Activated naive CD8-positive, alpha-beta T cell treated with anti-CD3 and anti-CD28 coated beads, Interleukin-2, amount 50 U/mL, for 16 hours (primary cell): ENCODE measurements around the gene PDP2.

Experiments
- DNase-seq: peaks from one replicate; pipeline ENCODE4 v3.0.0-alpha.2; 2020; ENCODE audit warnings: low read depth, low spot score

The PDP2 gene

DNA sequence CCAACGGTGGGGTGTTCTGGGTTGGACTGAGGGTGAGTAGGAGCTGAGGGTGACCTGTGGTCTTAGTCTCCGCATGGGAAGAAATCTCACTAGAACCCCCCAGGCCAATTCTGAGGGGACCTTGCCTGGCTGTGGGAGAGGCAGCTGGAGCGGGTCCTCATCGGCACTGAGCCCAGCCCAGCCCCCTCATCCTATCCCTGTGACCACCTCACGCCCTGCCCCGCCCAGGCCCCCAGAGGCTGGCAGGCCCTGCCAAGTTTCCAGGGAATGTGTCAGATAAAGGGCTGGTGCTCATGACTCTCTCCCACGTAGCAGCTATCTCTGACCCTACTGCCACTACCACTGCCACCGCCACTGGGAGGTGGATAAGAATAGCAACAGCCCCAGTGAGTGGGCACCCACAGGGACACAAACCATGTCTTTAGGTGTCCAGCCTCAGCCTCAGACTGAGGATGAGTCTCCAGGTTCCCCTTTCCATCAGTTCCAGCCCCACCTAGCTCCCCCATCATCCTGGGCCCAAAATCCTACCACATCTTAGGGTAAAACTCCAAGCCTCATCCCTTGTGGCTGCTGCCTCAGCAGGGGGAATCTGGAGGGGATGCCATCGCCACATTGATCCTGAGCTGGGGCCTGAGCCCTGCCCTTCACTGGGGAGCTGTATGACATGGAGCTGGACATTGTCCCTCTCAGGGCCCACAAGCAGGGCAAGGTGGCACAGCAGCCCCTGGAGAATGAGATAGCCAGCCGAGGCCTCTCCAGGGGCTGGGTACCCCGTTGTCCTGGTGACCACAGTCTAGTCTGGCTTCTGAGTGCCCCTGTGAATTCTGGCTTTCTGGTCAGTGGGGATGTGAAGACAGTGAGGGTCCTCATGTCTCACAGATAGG lies 23.5 kb downstream of the PDP2 start:
- DNase-seq, result no peak

DNA sequence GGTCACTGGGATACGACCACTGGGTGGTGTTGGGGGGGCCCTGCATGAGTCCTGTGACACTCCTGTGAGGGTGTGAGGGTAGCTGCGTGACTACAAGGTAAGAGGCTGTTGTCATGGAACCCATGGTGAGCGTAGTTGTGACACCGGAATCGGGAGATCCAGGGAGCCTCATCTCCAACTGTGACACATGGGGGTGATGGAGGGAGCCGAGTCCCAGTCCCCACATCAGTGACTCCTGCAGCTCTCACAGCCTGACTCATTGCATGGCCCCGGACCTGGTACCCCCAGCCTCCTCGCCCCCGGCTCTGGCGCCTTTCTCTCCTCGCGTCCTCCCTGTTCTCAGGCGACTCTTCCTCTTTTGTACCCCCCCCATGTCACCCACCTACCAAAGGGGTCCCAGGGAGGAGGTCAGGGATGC lies 24.1 kb downstream of the PDP2 start:
- no peak for DNase-seq

DNA sequence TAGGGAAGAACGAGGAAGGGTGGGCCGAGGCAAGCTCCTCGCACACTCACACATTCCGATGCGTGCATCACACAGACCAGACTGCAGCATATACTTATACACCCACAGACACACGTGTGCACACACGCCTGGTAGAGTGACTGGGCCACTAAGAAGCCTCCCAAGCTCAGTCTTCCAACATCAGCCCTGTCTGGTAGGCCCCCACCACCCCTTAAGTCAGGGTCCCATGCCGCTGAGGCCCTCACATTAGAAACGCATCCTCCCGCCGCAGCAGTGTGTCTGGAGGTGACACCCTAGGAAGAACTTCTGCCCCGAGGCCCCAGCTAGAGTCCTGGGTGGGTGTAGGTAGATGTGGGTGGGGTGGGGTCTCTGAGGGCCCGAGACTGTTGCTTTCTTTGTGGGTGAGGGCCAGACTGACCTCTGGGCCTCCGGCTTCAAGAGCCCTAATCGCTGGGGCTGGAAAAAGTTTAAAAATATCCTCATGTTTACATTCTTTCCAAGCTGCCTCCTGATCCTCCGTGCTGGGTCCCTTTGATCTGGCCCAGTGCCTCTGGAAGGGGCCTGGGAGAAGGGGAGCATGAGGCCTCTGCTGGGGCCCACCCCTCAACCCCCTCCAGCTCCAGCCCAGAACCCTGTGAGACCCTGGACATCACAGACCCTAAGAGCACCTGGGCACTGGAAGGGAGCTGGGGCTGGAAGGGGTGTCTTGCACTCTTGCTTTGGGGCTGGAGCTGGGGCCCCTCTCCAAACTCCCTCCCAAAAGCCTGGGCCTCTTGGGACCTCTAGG lies 24.7 kb downstream of the PDP2 start:
- no peak for DNase-seq

DNA sequence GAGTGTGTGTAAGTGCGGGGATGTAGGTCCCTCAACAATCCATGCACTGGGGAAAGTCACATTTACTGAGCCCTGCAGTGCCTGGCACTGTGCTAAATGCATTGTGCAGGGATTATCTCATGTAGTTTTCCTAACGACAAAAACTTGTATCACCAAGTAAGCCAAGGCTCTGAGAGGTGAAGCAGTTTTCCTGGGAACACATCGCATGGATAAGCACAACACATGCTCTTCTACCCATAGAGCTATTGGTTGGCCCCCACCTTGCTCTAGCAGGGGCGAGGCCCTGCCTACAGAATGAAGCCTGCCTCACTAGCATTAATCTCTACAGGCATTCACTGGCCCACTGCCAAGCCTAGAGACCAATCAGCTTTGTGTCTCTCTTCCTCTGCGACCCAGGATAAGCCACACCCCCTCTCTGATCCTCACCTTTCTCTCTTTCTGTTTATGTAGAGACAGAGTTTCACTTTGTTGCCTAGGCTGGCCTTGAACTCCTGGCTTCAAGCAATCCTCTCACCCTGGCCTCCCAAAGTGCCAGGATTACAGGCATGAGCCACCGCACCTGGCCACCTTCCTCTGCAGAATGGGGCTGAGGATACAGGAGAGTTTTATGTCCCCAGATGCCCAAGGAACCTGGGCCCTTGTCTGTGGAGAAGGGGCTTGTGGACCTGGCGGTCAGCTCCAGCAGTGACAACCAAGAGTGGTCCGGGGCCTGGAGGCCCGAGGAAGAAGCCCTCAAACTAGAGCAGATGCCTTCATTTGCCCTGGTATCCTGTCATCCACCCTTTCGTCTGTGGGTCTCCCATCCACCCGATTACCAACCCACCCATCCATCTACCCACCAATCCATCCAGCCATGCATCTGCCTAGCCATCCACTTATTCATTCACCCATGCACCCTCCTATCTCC lies 25.6 kb downstream of the PDP2 start:
- DNase-seq, result no peak

DNA sequence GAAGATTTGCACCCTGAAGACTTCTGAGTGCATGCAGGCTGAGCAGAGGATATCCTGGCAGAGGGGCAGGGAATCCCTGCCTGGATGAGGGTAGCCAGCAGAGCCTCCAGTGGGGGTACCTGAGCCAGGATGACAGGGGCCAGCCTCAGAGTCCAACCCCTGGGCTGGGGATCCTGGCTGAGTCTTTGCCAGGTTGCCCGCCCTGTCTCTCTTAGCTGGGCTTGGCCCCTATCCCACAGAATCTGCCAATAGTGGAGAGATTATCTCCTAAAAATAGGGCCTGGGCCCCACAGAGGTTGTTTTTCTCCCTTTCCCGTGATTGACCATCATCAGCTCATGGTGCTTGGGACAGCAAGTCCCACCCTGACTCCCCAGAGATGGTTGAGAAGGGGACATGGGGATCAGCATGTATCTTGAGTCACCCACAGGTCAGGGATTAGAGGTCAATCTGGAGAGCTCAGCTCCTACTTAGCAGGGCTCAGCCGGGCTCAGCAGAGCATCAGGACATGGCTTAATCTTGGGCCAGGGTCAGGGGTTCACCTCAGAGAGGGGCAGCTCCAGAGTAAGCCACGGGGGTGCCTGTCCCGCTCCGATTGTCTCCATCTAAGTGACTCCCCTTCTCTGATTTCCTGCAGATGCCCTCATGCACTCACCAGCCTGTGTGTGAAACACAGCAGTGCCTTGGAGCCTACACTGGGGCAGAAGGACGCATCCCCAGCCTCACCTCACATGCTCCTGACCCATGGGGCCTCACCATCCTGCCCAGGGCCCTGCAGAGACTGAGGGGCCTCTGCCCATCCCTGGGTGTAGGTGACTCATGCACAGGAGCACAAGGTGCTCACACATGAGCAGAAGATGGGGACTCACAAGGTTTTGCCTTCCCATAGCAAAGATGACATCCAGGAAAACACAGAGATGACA lies 26.9 kb downstream of the PDP2 start:
- DNase-seq, result no peak

DNA sequence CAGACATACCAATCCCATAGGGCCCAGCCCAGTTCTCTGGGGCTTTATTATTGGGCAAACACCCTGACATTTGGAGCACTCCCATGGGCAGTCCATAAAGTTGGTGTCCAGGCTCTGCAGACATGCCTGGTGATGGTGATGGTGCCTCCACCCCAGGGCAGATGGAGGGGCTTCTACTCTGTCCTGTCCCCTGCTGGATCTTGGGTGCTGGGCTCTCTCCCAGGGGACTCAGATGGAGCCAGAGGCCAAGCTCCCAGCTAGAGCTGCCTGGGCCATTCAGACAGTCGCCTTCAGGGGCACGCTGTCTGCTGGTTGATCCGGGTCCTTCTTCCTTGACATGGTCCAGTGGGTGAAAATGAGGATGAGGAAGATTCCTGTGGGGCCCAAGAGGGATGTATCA lies 27.8 kb downstream of the PDP2 start:
- DNase-seq, result no peak

DNA sequence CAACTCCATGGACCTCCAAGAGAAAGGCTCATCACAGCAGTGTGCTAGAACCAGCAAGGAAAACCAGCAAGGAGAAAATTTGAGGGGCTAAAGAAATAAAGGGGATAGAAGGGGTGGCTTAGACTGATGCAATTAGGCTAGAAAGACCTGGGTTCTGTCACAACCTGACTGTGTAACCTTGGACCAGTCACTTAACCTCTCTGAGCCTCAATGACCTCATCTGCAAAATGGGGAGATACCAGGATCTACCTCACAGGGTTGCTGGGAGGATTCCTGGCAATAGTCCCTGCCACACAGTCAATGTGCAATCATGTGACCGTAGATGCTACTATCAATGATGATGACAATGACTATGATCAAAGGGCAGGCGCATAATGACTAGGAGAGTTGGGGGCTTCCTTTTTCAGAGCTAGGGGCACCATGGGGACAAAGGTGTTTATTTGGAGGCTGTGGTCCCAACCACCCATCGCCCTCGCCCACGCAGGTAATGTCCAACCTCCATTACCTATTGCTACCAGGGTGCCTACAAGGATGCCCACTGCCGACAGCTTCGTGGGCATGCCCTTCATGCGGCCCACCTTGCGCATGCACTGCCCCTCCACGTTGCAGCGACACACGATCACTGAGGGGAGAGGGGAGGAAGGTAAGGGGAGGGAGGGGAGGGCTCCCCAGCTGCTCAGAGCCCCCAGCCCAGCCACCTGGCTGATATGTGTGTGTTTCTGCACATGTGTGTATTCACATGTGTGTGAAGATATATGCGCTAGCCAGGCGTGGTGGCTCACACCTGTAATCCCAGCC lies 28.6 kb downstream of the PDP2 start:
- no peak for DNase-seq

DNA sequence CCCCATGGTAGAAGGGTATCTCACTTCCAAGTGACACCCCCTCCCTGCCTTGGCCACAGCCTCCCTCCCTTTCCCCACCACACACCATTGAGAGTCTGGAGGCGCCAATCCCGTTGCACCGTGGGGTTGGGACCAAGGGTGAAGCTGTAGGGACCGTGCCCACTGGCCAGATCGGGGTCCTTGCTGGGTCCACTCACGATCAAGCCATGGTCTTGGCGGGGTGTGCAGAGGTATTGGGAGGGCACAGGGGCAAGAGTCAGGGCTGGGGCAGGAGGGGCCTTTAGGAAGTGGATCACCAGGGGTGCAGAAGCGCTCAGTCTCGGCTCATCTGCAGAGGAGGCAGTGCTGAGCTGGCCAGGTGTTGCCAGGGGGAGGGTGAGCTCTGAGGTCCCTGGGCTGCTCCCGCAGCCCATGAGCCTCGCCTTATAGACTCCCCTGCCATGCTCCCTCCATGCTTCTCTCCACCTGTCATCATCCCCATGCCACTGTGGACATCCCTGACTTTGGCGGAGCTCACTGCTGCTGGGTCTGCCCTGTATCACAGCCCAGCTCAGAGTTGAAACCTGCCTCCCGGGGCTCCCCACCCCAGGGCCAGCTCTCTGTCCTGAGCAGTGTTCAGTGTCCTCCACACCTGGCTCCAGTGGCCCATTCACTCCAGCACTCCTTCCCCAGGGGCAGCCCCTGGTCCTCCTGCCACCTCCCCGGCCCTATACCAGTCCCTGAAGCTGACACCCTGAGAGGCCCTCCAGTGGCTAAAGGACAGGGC lies 30.0 kb downstream of the PDP2 start:
- no peak for DNase-seq

DNA sequence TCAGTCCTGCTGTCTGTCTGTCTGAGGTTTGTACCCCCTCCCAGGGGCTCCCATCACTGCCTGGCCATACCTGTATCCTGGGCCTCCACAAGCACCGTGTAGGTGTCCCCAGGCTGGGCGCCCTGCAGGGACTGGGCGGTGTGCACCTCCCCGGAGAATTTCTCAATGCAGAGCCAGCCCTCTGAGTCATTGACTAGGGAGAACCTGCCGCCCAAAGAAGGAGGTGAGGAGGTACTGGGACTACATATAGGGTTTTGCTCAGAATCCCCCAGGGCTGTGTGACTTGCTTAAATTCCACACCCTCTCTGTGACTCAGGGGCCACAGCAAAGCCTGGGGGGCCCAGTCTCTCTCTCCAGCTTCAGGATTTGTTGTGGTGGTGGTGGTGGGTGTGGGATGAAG lies 30.8 kb downstream of the PDP2 start:
- no peak for DNase-seq

DNA sequence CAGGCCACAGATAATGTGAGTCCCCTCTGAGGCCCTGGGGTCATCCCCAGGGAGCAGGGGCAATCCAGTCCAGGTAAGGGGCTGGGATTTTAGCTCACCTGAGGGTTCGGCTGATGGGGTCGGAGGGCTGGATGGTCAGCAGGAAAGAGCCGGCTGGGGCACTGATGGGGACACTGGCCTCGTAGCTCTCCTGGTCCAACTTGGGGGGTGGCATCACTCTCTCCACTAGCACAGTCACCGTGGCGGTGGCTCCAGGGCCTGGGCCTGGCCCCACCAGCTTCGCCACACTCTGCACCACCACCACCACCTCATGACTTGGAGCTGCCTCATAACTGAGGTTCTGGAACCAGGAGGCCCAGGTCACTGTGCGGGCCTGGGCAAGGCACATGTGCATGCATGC lies 31.5 kb downstream of the PDP2 start:
- no peak for DNase-seq

DNA sequence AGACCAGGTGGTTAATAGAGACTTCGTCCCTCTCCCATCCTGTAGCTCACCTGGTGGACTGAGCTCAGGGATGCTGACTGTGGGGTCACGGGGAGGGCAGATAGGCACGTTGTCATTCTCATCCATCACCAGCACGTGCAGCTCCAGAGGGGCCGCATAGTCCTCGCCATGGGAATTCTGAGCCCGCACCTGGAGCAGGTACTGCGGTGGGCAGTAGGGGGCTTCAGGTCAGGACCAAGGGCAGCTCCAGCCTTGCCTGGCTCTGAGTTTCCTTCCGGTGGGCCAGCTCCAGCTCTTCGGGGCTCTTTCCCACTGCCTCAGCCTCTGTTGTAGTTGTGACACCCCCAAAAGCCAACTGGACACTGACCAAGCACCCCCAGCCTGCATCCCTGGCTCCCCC lies 32.8 kb downstream of the PDP2 start:
- DNase-seq, result no peak

DNA sequence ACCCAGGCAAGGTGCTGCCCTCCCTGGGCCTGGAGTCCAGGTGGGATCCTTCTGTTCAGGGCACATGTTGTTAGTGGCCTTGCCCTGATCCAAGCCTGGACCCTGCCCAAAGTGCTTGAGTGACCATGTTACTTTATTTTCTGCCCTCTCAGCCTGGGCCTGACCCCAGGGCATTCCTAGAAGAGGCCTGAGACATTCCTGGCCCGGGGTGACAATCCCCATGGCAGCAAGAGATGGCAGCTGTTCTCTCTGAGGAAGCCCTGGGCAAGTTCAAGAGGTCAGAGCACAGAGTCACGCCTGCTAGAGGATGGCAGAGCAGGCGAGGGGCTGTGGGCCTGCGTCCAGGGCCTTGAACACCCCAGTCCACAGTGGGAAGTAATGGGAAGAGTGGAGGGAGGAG lies 33.4 kb downstream of the PDP2 start:
- no peak for DNase-seq

DNA sequence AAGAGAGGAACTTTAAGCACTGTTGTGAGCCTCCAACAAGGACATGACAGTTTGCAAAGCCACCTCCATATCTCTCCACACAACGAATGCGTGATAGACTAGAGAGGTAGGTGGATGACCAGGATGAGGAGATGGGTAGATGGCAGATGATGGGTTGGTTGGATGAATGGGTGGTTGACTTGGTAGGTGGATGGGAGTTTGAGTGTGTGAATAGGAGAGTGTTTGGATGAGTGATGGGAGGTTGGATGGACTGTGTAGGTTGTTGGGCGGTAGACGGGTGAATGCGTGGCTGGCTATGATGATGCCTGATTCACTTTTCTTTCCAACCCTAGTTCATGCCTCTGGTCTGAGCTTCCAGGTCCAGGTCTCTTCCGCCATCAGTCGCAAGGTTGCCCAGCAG lies 34.2 kb downstream of the PDP2 start:
- DNase-seq, result no peak

DNA sequence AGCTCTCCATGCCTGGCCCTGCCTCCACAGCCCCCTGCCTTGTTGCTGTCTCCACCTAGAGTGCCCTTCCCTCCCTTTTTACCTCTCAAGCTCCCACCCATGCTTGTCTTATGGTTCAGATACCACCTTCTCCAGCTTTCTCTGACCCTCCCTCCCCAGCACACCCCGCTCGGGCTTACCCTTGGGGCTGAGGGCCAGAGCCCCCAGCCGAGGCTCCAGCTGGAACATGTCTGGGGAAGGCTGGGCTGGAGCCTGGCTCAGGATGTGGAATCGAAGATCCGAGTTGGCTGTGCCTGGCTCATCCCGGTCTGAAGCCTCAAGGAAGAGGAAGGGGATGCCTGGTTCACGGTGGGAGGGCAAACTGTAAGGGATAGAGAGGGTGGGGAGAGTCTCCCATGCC lies 34.7 kb downstream of the PDP2 start:
- no peak for DNase-seq

DNA sequence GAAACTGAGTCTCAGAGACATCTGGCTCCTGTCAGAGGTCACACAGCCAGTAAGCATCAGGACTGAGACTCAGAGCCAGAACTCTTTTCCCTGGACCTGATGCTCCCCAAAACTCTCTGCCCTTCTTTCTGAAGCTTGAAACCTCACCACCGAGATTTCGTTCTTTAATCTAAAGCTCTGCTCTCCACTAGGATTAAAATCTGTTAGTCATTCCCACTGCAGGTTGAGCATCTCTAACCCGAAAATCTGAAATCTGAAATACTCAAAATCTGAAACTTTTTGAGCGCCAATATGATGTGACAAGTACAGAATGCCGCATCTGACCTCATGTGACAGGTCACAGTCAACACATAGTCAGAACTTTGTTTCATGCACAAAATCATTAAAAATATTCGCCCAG lies 36.2 kb downstream of the PDP2 start:
- no peak for DNase-seq

DNA sequence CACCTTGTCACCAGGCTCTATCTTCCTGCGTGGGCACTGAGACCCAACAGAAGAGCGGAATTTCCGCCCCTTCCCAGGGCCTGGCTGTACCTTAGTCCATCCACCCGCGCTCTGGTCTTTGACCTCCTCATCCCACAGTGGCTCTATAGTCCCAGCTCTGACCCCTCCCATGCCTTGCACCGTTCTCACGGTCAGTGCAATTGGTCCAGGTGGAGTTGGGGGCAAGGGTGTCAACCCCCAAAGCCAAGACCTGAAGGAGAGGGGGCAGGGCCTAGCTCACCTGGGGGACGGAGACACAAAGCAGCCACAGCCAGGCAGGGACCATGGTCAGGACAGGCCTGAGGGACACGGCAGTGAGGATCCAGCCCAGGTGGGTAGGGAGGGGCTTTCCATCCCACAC lies 37.4 kb downstream of the PDP2 start:
- DNase-seq, result no peak

DNA sequence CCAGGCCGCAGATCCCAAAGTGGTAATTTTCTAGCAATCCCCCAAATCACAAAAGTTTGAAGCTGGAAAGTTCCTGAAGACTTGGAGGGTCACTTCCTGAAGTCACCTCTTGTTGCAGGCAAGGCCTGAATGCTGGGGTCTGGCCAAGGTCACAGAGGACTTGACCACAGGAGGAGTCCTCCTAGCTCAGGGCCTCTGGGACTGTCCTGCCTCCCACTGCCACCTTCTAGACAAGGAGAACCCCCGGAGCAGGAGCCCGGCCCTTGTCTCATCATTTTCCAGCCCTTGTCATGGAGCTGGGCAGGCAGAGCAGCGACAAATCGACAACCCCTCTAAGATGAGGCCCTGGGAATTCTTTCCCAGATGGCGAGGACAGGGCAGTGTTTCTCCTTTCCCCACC lies 38.0 kb downstream of the PDP2 start:
- no peak for DNase-seq

DNA sequence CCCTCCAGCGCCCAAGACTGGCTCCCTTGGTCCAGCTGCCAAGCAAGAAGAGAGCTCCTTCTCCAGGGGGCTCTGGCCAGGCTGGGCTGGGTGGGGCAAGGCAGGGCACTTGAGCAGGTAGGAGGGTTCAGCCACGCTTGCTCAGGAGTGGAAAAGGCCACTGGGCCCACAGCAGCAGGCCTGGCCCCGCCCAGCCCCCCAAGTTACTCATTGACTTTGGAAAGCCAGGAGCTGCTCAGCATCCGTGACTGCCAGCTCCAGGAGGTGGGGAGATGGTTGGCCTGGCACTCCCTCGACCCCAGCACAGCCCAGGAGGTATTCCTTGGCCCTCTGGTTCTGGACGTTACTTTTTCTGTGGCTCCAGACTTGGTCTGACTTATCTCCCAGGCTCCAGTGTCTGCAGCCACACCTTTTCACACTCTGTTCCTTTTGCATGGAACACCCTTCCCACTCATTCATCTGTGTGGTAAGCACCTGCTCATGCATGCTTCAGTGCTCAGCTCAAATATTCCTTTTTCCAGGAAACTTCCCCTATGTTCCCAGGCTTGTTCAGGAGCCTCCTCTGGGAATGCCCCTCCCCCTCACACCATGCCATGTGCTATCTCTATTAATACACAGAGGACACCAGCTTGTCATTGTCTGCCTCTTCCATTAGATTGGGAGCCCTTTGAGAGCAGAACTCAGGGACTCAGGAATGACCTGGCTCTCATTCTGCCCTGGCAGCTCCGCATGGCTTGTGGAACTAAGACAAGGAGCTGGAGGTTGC lies 38.7 kb downstream of the PDP2 start, which contains the start of gene CDH16:
CDH16 (minus strand) TSS at position 83 of the 766 bp plus-strand sequence. CDS start 820 bp downstream, outside the sequence.
- no peak for DNase-seq
